Astrocyte (in vitro differentiated cells and primary cell): ENCODE results near the gene ZDHHC20.

ENCODE experiments used
- CTCF ChIP-seq: IDR thresholded peaks from 2 replicates; pipeline ENCODE4 v1.5.1; 2011; ENCODE audit warnings: low read depth, mild to moderate bottlenecking, inconsistent platforms, low read length, moderate library complexity; ENCODE audit not compliant: insufficient read depth
- EZH2 ChIP-seq: IDR thresholded peaks from 2 replicates; pipeline ENCODE4 v1.6.1; 2012; ENCODE audit warnings: mild to moderate bottlenecking, low read length, inconsistent platforms; ENCODE audit not compliant: insufficient read depth

- TF ChIP-seq CTCF (no peak), EZH2 (no peak)
Observed at GRCh38 chr13:21443171-21443570, 15.9 kb downstream of the ZDHHC20 start.
